Muscle layer of colon (tissue), 2 donors: ENCODE measurements around the gene CDC23.
"Not testable (repeated sequence)": the region's sequence is repeated elsewhere in the genome, so short reads cannot be mapped to it uniquely, and the experiment has no call there.

Experiments
- H3K27ac ChIP-seq: one replicate; pipeline ENCODE4 v1.7.0; 2013; ENCODE audit warnings: low read depth, mild to moderate bottlenecking, low read length, moderate library complexity
- H3K27me3 ChIP-seq, 2 donors: one replicate each; pipeline ENCODE4 v1.7.0; 2013; ENCODE audit warnings: low read length in 2 of 2, mild to moderate bottlenecking in 2 of 2; ENCODE audit not compliant: insufficient read depth in 2 of 2, control insufficient read depth in 1 of 2
- H3K36me3 ChIP-seq: one replicate; pipeline ENCODE4 v1.7.0; 2013; ENCODE audit warnings: mild to moderate bottlenecking, low read length; ENCODE audit not compliant: insufficient read depth
- H3K4me1 ChIP-seq: one replicate; pipeline ENCODE4 v1.7.0; 2013; ENCODE audit warnings: mild to moderate bottlenecking, low read length; ENCODE audit not compliant: insufficient read depth
- H3K4me3 ChIP-seq, 2 donors: one replicate each; pipeline ENCODE4 v1.7.0; 2013; ENCODE audit warnings: low read length in 2 of 2, low read depth in 1 of 2, mild to moderate bottlenecking in 1 of 2, moderate library complexity in 1 of 2
- H3K9ac ChIP-seq: one replicate; pipeline ENCODE4 v1.7.0; 2013; ENCODE audit warnings: low read length
- H3K9me3 ChIP-seq: one replicate; pipeline ENCODE4 v1.7.0; 2013; ENCODE audit warnings: mild to moderate bottlenecking, low read length
- donor health status: abdominal sarcoma.
- donor health status: Adenocarcinoma of cecum.

Gene CDC23

GRCh38 chr5:138193859-138194258, 19.3 kb downstream of the CDC23 start:
- not testable (repeated sequence) for H3K27me3 ChIP-seq, H3K27ac ChIP-seq, H3K4me1 ChIP-seq, H3K9me3 ChIP-seq, H3K9ac ChIP-seq, H3K4me3 ChIP-seq
- H3K36me3 ChIP-seq, result peaks cover 69% of the 10 kb centered on the region

- H3K27ac ChIP-seq, result no peak overlapping the region
- H3K27me3 ChIP-seq, result no peaks in the 10 kb centered on the region
- no peak overlapping the region for H3K9ac ChIP-seq
- H3K4me1 ChIP-seq, result no peaks in the 10 kb centered on the region
- H3K9me3 ChIP-seq, result no peaks in the 10 kb centered on the region
- no peak overlapping the region for H3K4me3 ChIP-seq
- H3K36me3 ChIP-seq, result peaks cover 71% of the 10 kb centered on the region
These were observed 20.3 kb downstream of the CDC23 start for GRCh38 chr5:138192826-138193225.

- Histone ChIP-seq H3K27me3 (no peaks in the 10 kb centered on the region), H3K4me3 (no peak overlapping the region), H3K27ac (no peak overlapping the region), H3K9ac (no peak overlapping the region), H3K9me3 (no peaks in the 10 kb centered on the region), H3K36me3 (peaks cover 79% of the 10 kb centered on the region), H3K4me1 (no peaks in the 10 kb centered on the region)
These were observed 24.5 kb downstream of the CDC23 start for GRCh38 chr5:138188626-138189025.

GRCh38 chr5:138186002-138186447, 27.1 kb downstream of the CDC23 start:
- peaks cover 60% of the 10 kb centered on the region for H3K36me3 ChIP-seq
- H3K4me1 ChIP-seq, result no peaks in the 10 kb centered on the region
- no peak overlapping the region for H3K27ac ChIP-seq
- no peak overlapping the region for H3K9ac ChIP-seq
- H3K9me3 ChIP-seq, result no peaks in the 10 kb centered on the region
- H3K4me3 ChIP-seq, result no peak overlapping the region
- H3K27me3 ChIP-seq, result no peaks in the 10 kb centered on the region

GRCh38 chr5:138182808-138183207, 30.3 kb downstream of the CDC23 start:
- peaks cover 28% of the 10 kb centered on the region for H3K36me3 ChIP-seq
- no peak overlapping the region for H3K4me3 ChIP-seq
- no peaks in the 10 kb centered on the region for H3K27me3 ChIP-seq
- no peak overlapping the region for H3K27ac ChIP-seq
- no peaks in the 10 kb centered on the region for H3K9me3 ChIP-seq
- H3K9ac ChIP-seq, result no peak overlapping the region
- peaks cover 7% of the 10 kb centered on the region for H3K4me1 ChIP-seq

DNA sequence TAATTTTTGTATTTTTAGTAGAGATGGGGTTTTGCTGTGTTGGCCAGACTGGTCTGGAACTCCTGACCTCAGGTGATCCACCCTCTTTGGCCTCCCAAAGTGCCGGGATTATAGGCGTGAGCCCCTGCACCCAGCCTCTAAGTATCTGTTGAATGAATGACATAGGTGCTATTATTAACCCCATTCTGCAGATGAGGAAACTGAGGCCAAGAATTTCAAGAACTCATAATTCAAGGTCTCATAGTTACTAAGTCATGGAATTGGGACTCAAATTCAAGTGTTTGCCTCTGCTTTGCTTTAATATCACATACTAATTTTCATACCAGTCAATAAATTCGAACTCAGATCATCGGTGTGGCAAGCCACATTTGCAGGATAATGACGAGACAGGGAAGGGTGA, 32.3 kb downstream of the CDC23 start:
- no peaks in the 10 kb centered on the region for H3K9me3 ChIP-seq
- no peaks in the 10 kb centered on the region for H3K27me3 ChIP-seq
- no peak overlapping the region for H3K4me3 ChIP-seq
- H3K4me1 ChIP-seq, result peaks cover 14% of the 10 kb centered on the region
- H3K9ac ChIP-seq, result no peak overlapping the region
- H3K36me3 ChIP-seq, result peaks cover 10% of the 10 kb centered on the region
- H3K27ac ChIP-seq, result no peak overlapping the region

DNA sequence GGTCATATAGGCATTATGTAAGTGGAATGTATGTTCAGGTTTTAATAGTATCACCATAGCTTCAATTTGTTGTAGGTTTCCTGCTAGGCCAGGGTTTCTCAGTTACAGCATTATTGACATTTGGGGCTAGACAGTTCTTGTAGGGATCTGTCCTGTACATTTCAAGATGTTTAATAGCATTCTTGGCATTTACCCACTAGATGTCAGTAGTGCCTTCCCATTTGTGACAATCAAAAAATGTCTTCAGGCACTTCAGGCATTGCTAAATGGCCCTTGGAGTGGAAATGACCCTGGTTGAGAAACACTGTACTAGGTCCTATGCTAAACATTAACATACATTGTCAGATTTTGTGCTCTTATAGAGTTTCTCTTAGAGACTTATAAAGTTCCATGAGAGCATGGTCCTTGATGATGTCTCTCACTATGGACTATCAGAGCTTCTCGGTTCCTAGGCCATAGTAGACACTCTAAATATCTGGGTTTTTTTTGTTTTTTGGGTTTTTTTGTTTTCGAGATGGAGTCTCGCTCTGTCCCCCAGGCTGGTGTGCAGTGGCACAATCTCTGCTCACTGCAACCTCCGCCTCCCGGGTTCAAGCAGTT, 32.8 kb downstream of the CDC23 start:
- Histone ChIP-seq H3K27ac (no peak overlapping the region), H3K4me1 (peaks cover 14% of the 10 kb centered on the region), H3K9ac (no peak overlapping the region), H3K9me3 (no peaks in the 10 kb centered on the region), H3K36me3 (peaks cover 11% of the 10 kb centered on the region), H3K4me3 (no peak overlapping the region), H3K27me3 (no peaks in the 10 kb centered on the region)

DNA sequence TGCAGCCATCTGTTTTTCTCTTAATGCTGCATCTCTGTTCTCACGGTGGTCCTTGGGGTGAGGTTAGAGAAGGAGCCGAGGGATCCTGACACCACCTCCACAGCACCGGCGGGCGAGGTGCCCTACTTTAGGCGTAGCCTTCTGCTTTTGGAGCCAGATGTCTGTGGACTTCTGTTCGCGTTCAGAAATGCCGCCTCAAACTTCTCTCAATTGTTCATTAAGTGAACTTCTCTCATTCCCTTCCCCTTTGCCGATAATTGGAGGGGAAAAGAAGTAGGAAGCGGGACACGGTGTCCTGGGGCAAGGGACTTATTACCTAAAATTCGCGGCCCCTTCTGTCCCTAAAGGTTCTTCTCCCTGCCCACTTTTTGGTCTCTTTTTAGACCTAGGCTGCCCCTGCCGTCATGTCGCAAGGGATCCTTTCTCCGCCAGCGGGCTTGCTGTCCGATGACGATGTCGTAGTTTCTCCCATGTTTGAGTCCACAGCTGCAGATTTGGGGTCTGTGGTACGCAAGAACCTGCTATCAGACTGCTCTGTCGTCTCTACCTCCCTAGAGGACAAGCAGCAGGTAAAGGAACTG, 33.8 kb downstream of the CDC23 start:
- Histone ChIP-seq H3K4me3 (peak overlapping the region; percentile 12 to 97), H3K9ac (no peak overlapping the region), H3K27ac (no peak overlapping the region), H3K9me3 (no peaks in the 10 kb centered on the region), H3K27me3 (no peaks in the 10 kb centered on the region), H3K36me3 (peaks cover 11% of the 10 kb centered on the region), H3K4me1 (peaks cover 14% of the 10 kb centered on the region)

DNA sequence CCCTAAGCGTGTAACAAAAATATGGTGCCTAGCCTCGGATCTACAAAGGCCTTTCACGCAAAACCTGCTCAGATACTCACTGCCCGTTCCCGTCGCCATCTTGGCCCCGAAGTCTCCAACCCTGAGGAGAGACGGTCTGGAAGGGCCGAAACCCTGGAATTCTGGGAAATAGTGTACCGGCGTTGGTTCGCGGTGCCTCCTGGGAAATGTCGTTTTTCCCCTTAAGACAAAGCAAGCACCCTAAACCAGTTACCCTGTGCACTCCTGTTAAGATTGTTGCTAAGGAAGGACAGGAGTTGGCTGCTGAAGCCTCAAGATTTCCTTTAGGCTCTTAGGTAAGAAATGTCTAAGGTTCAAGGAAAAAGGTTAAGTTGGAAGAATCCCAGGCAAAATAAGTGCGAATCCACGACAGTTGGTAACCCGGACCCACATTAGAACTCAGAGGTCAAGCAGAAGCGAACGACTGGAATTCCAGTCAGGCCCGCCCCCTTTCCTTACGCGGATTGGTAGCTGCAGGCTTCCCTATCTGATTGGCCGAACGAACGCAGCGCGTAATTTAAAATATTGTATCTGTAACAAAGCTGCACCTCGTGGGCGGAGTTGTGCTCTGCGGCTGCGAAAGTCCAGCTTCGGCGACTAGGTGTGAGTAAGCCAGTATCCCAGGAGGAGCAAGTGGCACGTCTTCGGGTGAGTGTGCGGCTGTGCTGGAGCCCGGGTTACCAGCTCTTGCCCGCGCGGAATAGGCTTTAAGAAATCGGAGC, 34.4 kb downstream of the CDC23 start, which contains the start of the genes BRD8 and KIF20A:
TSS of gene BRD8 (minus strand) at position 115 of the 761 bp plus-strand sequence. CDS start at position 99, 16 bp downstream.
TSS of gene KIF20A (plus strand) at position 597 of the 761 bp plus-strand sequence. CDS start 569 bp downstream, outside the sequence.
- Histone ChIP-seq H3K27me3 (no peaks in the 10 kb centered on the region), H3K4me1 (peaks cover 14% of the 10 kb centered on the region), H3K9ac (peak within 1 kb of the TSS; percentile 66), H3K4me3 (peak within 1 kb of the TSS; percentile 48 to 97), H3K9me3 (no peaks in the 10 kb centered on the region), H3K27ac (peak within 1 kb of the TSS; percentile 84), H3K36me3 (peaks cover 15% of the 10 kb centered on the region)

GRCh38 chr5:138177941-138178515, 35.1 kb downstream of the CDC23 start:
- peak overlapping the region; percentile 48 to 97 for H3K4me3 ChIP-seq
- peaks cover 19% of the 10 kb centered on the region for H3K36me3 ChIP-seq
- peak overlapping the region; percentile 84 for H3K27ac ChIP-seq
- no peaks in the 10 kb centered on the region for H3K27me3 ChIP-seq
- H3K4me1 ChIP-seq, result peaks cover 14% of the 10 kb centered on the region
- no peaks in the 10 kb centered on the region for H3K9me3 ChIP-seq
- H3K9ac ChIP-seq, result peak overlapping the region; percentile 66

- H3K9ac ChIP-seq, result no peak overlapping the region
- H3K4me1 ChIP-seq, result no peaks in the 10 kb centered on the region
- no peak overlapping the region for H3K4me3 ChIP-seq
- H3K27ac ChIP-seq, result no peak overlapping the region
- no peaks in the 10 kb centered on the region for H3K27me3 ChIP-seq
- no peaks in the 10 kb centered on the region for H3K9me3 ChIP-seq
- peaks cover 90% of the 10 kb centered on the region for H3K36me3 ChIP-seq
These were observed 42.8 kb downstream of the CDC23 start for GRCh38 chr5:138170299-138170698.
